ENCODE data around the gene FAM131B. TPM values are rescaled to one million over a fixed set of nuclear protein-coding genes. Genes with fewer than 3 reads are reported as not detected.
A peak's percentile ranks its signal among the peaks of the same experiment; 100 is the strongest.

FAM131B gene
- polyA plus RNA-seq, 2 donors, result 0.16 to 0.28 TPM

DNA sequence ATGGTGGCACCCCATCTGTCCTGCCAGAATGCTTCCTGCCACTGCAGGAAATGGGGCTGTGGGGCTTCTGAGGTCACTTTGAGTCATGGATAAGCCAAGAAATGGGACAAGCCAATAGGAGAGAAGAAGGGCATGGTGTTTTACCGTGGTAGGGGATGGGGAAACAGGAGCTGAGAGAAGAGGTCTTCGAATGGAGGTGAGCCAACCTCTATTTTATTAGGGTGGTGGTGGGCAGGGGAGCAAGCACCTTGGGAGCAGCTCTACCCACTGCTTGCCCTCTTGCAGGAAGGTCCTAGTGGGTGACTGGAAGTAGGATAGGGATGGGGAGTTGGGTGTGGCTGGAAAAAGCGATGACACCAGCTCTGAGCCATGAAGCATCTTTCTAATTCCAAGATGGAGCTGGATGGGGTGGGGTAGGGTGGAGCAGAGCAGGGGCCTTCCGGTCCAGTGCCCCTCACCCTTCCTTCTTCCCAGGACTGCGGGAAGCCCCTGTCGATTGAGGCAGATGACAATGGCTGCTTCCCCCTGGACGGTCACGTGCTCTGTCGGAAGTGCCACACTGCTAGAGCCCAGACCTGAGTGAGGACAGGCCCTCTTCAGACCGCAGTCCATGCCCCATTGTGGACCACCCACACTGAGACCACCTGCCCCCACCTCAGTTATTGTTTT, 27.7 kb upstream of the FAM131B start:
- Histone ChIP-seq H3K9me3 (ENCODE audit: control insufficient read depth in 2 of 2, insufficient read depth in 1 of 2, low read depth in 1 of 2, low read length in 1 of 2) (no peaks in the 10 kb centered on the region), H3K27me3 (ENCODE audit: control insufficient read depth in 1 of 2, insufficient read depth in 2 of 2, low read length in 2 of 2) (no peaks in the 10 kb centered on the region), H3K4me3 (ENCODE audit: low read depth in 1 of 2, low read length in 2 of 2) (no peak overlapping the region), H3K36me3 (ENCODE audit: control insufficient read depth in 2 of 2, insufficient read depth in 2 of 2, low read length in 1 of 2) (peaks cover 3 to 52% of the 10 kb centered on the region in 2 donors), H3K27ac (ENCODE audit: low read depth in 2 of 2, low read length in 1 of 2) (peak overlapping the region; percentile 8 to 65), H3K4me1 (ENCODE audit: control insufficient read depth in 2 of 2, insufficient read depth in 2 of 2, low read length in 1 of 2) (peaks cover 4 to 25% of the 10 kb centered on the region in 2 donors)
- 87 to 89% methylated on average over 10 of the region's 10 CpGs for WGBS, 2 donors

DNA sequence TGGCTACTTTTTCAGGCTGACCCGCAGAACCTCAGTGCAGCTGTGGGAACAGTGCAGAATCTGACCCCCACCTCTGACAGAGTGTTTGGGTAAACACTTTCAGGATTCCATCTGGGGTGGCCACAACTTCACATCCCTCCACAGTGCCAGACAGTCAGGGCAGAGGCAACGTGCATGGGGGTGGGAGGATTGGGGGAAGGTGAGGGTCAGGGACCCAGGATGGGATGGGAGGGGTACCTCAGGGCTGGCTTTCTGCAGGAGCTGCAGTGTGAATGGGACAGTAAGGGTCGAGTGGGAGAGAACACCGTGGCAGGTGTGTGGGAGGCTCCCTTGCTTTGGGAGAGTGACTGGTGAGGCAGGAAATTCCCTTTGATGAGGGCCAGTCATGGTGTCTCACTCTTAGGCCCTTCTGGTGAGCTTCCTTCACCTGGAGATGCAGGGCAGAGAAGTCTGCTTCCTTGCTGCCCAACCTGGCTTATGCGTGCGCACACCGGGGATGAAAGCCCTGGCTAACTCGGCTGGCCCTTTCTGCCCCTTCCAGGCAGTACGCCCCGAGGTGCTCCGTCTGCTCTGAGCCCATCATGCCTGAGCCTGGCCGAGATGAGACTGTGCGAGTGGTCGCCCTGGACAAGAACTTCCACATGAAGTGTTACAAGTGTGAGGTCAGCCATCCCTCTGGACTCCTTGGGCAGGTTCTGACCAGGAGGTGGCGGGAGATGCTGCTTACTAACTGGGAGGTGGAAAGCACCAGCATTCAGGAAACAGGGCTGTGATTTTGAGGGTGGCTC, 27.0 kb upstream of the FAM131B start:
- H3K27ac ChIP-seq (ENCODE audit: low read depth in 2 of 2, low read length in 1 of 2), result peak overlapping the region; percentile 16 to 27
- H3K27me3 ChIP-seq (ENCODE audit: control insufficient read depth in 1 of 2, insufficient read depth in 2 of 2, low read length in 2 of 2), result no peaks in the 10 kb centered on the region
- H3K4me3 ChIP-seq (ENCODE audit: low read depth in 1 of 2, low read length in 2 of 2), result no peak overlapping the region
- H3K4me1 ChIP-seq (ENCODE audit: control insufficient read depth in 2 of 2, insufficient read depth in 2 of 2, low read length in 1 of 2), result peaks cover 4 to 31% of the 10 kb centered on the region in 2 donors
- WGBS, 2 donors, result 78 to 84% methylated on average over 15 of the region's 15 CpGs
- no peaks in the 10 kb centered on the region for H3K9me3 ChIP-seq (ENCODE audit: control insufficient read depth in 2 of 2, insufficient read depth in 1 of 2, low read depth in 1 of 2, low read length in 1 of 2)
- H3K36me3 ChIP-seq (ENCODE audit: control insufficient read depth in 2 of 2, insufficient read depth in 2 of 2, low read length in 1 of 2), result peaks cover 3 to 45% of the 10 kb centered on the region in 2 donors

DNA sequence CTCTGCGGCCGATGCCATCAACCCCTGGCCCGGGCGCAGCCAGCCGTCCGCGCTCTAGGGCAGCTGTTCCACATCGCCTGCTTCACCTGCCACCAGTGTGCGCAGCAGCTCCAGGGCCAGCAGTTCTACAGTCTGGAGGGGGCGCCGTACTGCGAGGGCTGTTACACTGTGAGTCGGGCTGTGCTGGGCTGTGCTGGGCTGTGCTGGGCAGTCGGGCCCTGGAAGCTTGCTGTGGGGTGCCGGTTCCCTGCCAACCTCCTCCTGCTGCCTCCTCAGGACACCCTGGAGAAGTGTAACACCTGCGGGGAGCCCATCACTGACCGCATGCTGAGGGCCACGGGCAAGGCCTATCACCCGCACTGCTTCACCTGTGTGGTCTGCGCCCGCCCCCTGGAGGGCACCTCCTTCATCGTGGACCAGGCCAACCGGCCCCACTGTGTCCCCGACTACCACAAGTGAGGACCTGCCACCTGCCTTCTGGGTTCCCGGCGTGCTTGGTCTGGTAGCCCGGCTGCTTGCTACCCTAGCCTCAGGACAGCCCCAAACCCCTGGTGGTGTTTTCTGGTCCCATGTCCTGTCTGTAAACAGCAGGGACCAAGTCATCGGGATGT, 26.1 kb upstream of the FAM131B start:
- Histone ChIP-seq H3K27ac (ENCODE audit: low read depth in 2 of 2, low read length in 1 of 2) (peak overlapping the region; percentile 12 to 56), H3K4me1 (ENCODE audit: control insufficient read depth in 2 of 2, insufficient read depth in 2 of 2, low read length in 1 of 2) (peaks cover 6 to 32% of the 10 kb centered on the region in 2 donors), H3K36me3 (ENCODE audit: control insufficient read depth in 2 of 2, insufficient read depth in 2 of 2, low read length in 1 of 2) (peaks cover 3 to 42% of the 10 kb centered on the region in 2 donors), H3K27me3 (ENCODE audit: control insufficient read depth in 1 of 2, insufficient read depth in 2 of 2, low read length in 2 of 2) (no peaks in the 10 kb centered on the region), H3K9me3 (ENCODE audit: control insufficient read depth in 2 of 2, insufficient read depth in 1 of 2, low read depth in 1 of 2, low read length in 1 of 2) (no peaks in the 10 kb centered on the region), H3K4me3 (ENCODE audit: low read depth in 1 of 2, low read length in 2 of 2) (no peak overlapping the region)
- 85 to 87% methylated on average over 28 of the region's 28 CpGs for WGBS, 2 donors

DNA sequence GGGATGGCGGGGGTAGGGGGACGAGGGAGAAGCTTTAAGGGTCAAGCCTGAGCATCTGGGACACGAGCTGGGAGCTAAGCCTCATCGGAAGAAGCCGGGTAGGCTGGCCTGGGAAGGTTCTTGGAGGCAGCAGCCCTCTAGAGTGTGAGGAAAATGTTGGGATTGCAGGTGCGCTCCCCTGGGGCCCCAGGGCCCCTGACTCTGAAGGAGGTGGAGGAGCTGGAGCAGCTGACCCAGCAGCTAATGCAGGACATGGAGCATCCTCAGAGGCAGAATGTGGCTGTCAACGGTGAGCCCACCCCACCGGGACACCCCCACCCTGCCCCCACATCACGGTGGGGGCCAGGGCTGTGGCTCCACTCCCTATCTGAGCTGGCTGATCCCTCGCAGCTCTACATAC, 25.5 kb upstream of the FAM131B start:
- peaks cover 0 to 40% of the 10 kb centered on the region in 2 donors for H3K36me3 ChIP-seq (ENCODE audit: control insufficient read depth in 2 of 2, insufficient read depth in 2 of 2, low read length in 1 of 2)
- no peaks in the 10 kb centered on the region for H3K9me3 ChIP-seq (ENCODE audit: control insufficient read depth in 2 of 2, insufficient read depth in 1 of 2, low read depth in 1 of 2, low read length in 1 of 2)
- H3K4me1 ChIP-seq (ENCODE audit: control insufficient read depth in 2 of 2, insufficient read depth in 2 of 2, low read length in 1 of 2), result peaks cover 10 to 34% of the 10 kb centered on the region in 2 donors
- H3K4me3 ChIP-seq (ENCODE audit: low read depth in 1 of 2, low read length in 2 of 2), result no peak overlapping the region
- peak overlapping the region in 1 of 2 donors; percentile 56 for H3K27ac ChIP-seq (ENCODE audit: low read depth in 2 of 2, low read length in 1 of 2)
- no peaks in the 10 kb centered on the region for H3K27me3 ChIP-seq (ENCODE audit: control insufficient read depth in 1 of 2, insufficient read depth in 2 of 2, low read length in 2 of 2)
- 80 to 82% methylated on average over 8 to 10 of the region's 10 CpGs for WGBS, 2 donors

DNA sequence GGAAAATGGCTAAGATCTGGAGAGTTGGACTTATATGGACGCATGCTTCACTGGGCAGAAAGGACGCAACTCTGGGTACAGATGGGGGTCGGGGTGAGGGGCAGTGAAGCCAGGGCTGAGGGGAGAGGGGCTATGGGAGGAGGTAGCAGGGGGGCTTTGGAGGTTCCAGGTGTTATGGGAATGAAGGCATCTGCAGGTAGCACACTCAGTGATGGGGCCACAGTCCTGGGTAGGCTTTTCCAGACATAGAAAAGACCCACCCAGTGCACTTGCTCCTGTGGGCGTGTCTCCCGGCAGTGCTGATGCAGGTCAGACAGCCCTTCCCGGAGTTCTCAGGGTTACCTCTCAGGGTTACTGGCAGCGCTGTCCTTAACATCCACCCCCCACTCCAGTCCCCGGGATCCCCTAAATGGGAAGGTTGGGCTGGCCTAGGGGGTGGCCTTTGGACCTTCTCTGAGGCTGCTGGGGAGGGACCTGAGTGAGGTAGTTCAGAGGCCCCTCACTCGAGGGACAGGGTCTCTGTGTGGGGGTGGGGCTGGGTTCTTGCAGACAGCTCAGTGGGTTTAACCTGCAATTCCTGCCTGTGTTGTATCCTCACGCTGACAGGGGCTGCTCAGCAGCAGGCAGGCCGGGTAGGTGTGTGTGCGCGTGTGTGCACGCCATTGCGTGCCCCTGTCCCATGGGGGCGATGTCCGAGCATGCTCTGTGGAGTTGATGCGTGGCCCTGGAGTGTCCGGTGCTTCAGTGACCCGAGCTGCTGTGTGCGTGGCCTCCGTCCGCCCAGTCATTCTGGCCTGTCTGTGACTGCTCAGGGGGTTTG, 24.9 kb upstream of the FAM131B start:
- Histone ChIP-seq H3K27ac (ENCODE audit: low read depth in 2 of 2, low read length in 1 of 2) (peak overlapping the region in 1 of 2 donors; percentile 70), H3K4me1 (ENCODE audit: control insufficient read depth in 2 of 2, insufficient read depth in 2 of 2, low read length in 1 of 2) (peaks cover 15 to 39% of the 10 kb centered on the region in 2 donors), H3K27me3 (ENCODE audit: control insufficient read depth in 1 of 2, insufficient read depth in 2 of 2, low read length in 2 of 2) (no peaks in the 10 kb centered on the region), H3K4me3 (ENCODE audit: low read depth in 1 of 2, low read length in 2 of 2) (no peak overlapping the region), H3K36me3 (ENCODE audit: control insufficient read depth in 2 of 2, insufficient read depth in 2 of 2, low read length in 1 of 2) (peaks cover 0 to 41% of the 10 kb centered on the region in 2 donors), H3K9me3 (ENCODE audit: control insufficient read depth in 2 of 2, insufficient read depth in 1 of 2, low read depth in 1 of 2, low read length in 1 of 2) (no peaks in the 10 kb centered on the region)
- WGBS, 2 donors, result 78 to 86% methylated on average over 23 of the region's 23 CpGs

DNA sequence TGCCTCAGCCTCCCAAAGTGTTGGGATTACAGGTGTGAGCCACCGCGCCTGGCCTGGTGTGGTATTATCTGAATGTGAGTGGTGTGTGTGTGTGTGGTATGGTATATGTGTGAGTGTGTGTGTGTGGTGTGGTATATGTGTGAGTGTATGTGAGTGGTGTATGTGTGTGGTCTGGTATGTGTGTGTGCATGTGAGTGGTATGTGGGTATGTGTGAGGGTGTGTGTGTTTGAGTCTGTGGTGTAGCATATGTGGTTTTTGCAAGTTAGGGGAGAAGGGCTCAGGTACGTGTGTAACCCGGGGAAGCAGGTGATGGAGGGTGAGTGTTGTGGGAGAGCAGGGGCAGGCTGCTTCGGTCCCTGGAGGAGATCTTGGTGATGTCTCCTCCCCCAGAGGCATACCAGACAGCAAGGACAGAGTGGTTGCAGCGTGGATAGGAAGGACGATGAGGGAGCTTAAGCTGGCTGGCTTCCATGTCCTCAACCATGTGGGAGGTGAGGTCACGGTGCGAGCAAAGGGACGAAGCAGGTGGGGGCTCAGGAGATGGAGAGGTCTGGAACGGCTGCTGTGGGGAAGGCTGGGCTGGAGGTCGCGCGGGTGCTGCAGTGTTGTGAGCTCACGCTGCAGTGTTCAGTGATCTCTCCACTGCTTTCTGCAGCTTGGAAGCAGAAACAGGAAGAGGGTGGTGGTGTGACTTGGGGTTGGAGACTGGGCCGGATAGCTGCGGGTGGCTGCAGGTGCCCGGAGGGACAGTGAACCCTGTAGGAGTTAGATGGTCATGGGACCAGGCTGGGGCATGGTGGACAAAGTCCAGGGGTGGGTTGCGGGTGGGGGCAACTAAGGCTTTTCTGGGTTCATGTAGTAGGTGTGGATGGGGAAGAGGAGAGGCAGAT, 23.6 kb upstream of the FAM131B start:
- H3K9me3 ChIP-seq (ENCODE audit: control insufficient read depth in 2 of 2, insufficient read depth in 1 of 2, low read depth in 1 of 2, low read length in 1 of 2), result no peaks in the 10 kb centered on the region
- H3K4me3 ChIP-seq (ENCODE audit: low read depth in 1 of 2, low read length in 2 of 2), result no peak overlapping the region
- H3K36me3 ChIP-seq (ENCODE audit: control insufficient read depth in 2 of 2, insufficient read depth in 2 of 2, low read length in 1 of 2), result peaks cover 0 to 34% of the 10 kb centered on the region in 2 donors
- peaks cover 17 to 37% of the 10 kb centered on the region in 2 donors for H3K4me1 ChIP-seq (ENCODE audit: control insufficient read depth in 2 of 2, insufficient read depth in 2 of 2, low read length in 1 of 2)
- WGBS, 2 donors, result 59 to 62% methylated on average over 19 of the region's 19 CpGs
- H3K27ac ChIP-seq (ENCODE audit: low read depth in 2 of 2, low read length in 1 of 2), result peak overlapping the region; percentile 35 to 70
- H3K27me3 ChIP-seq (ENCODE audit: control insufficient read depth in 1 of 2, insufficient read depth in 2 of 2, low read length in 2 of 2), result no peaks in the 10 kb centered on the region

DNA sequence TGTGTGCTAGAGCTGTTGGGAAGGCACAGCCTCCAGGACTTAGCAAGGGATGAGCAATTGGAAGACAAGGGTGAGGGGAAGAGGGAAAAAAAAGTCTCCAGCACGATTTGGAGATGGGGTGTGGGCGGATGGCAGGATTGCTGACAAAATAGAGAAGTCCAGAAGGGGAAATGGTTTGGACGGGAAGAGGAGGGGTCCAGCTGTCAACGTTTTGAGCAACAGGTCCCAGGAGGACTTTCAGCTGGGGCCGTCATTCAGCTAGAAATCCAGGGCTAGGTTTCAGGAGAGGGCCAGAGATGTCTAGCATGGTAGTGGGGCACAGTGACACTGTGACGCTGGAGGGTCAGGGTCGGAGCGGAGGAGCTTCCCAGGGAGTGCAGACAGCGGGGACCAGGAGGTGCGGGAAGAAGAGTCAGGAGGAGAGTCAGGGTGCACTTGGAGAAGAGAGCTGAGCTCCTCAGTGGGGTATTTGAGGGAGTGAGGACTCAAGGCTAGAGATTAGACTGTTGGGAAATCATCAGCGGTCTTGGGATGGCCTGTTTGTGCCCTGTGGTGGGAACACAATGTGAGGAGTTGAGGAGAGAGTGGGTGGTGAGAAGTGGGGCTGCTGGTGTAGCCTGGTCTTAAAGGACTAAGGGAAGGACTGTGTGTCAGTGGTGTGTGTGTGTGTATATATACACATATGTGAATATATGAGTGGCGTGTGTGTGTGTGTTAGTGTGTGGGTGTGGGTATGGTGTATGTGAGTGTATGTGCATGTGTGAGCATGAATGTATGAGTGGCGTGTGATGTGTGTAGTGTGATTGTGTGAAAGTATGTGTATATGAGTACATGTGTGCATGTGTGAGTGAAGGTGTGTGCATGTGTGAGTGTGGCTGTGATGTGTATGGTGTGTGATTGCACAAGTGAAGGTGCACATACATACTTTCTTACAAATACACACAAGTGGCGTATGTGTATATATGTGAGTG, 22.4 kb upstream of the FAM131B start:
- Histone ChIP-seq H3K27me3 (ENCODE audit: control insufficient read depth in 1 of 2, insufficient read depth in 2 of 2, low read length in 2 of 2) (no peaks in the 10 kb centered on the region), H3K36me3 (ENCODE audit: control insufficient read depth in 2 of 2, insufficient read depth in 2 of 2, low read length in 1 of 2) (peaks cover 0 to 25% of the 10 kb centered on the region in 2 donors), H3K4me1 (ENCODE audit: control insufficient read depth in 2 of 2, insufficient read depth in 2 of 2, low read length in 1 of 2) (peaks cover 17 to 34% of the 10 kb centered on the region in 2 donors), H3K4me3 (ENCODE audit: low read depth in 1 of 2, low read length in 2 of 2) (peak overlapping the region in 1 of 2 donors; percentile 5), H3K27ac (ENCODE audit: low read depth in 2 of 2, low read length in 1 of 2) (peak overlapping the region; percentile 71 to 75), H3K9me3 (ENCODE audit: control insufficient read depth in 2 of 2, insufficient read depth in 1 of 2, low read depth in 1 of 2, low read length in 1 of 2) (no peaks in the 10 kb centered on the region)
- 68 to 69% methylated on average over 14 of the region's 14 CpGs for WGBS, 2 donors

DNA sequence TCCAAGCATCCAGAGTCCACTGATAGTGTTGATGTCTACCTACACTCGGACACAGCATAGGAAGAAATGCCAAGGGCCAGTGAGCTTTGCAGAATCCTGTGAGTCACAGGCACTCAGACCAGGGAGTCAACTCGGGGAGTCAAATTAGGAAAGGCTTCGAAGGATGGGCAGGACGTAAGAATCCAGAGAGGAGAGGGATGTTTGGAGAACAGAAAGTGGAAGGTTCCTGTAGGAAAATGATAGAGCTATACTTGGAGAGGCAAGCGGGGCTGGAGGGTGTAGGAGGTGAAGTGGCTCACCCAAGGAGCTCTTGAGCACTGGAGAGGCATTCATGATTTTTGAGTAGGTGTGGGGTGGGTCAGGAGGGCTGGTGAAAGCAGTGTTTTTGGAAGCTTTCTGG, 21.6 kb upstream of the FAM131B start:
- peaks cover 17 to 34% of the 10 kb centered on the region in 2 donors for H3K4me1 ChIP-seq (ENCODE audit: control insufficient read depth in 2 of 2, insufficient read depth in 2 of 2, low read length in 1 of 2)
- peak overlapping the region; percentile 35 to 75 for H3K27ac ChIP-seq (ENCODE audit: low read depth in 2 of 2, low read length in 1 of 2)
- H3K36me3 ChIP-seq (ENCODE audit: control insufficient read depth in 2 of 2, insufficient read depth in 2 of 2, low read length in 1 of 2), result peaks cover 0 to 18% of the 10 kb centered on the region in 2 donors
- H3K9me3 ChIP-seq (ENCODE audit: control insufficient read depth in 2 of 2, insufficient read depth in 1 of 2, low read depth in 1 of 2, low read length in 1 of 2), result no peaks in the 10 kb centered on the region
- 60 to 62% methylated on average over 5 of the region's 5 CpGs for WGBS, 2 donors
- no peaks in the 10 kb centered on the region for H3K27me3 ChIP-seq (ENCODE audit: control insufficient read depth in 1 of 2, insufficient read depth in 2 of 2, low read length in 2 of 2)
- H3K4me3 ChIP-seq (ENCODE audit: low read depth in 1 of 2, low read length in 2 of 2), result peak overlapping the region in 1 of 2 donors; percentile 79

Data from esophagus (tissue), 2 donors.